ENCODE results near the gene USF2. TPM values are rescaled to one million over a fixed set of nuclear protein-coding genes. Genes with fewer than 3 reads are reported as not detected.

Gene USF2
- polyA plus RNA-seq, 1 donor (not counting 4 experiments of a cell fraction or from before 2014, with no cell fraction given), result 53.8 TPM

GRCh38 chr19:35261356-35262100 is 7.2 kb upstream of the USF2 start:
- FAIRE-seq, result no peak
- H3K4me1 ChIP-seq (ENCODE audit: control insufficient read depth, extremely low read depth, insufficient read depth, low read length), result peaks cover 10% of the 10 kb centered on the region

GRCh38 chr19:35262101-35262761 is 6.5 kb upstream of the USF2 start:
- no peak overlapping the region for H3K9ac ChIP-seq (ENCODE audit: control insufficient read depth, extremely low read depth, insufficient read depth, low read length)
- peaks cover 35 to 41% of the 10 kb centered on the region in 2 experiments for H3K36me3 ChIP-seq (ENCODE audit: control insufficient read depth in 2 of 2, extremely low read depth in 1 of 2, insufficient read depth in 2 of 2, low read length in 2 of 2)
- dilution Hi-C loops (cut with MboI; ENCODE audit: extremely low pct_ligation_motif_present, low sequenced_read_pairs), result no loop called here
- H2AFZ ChIP-seq (ENCODE audit: control insufficient read depth, low read length), result no peak overlapping the region
- H3K9me1 ChIP-seq (ENCODE audit: control insufficient read depth, extremely low read depth, insufficient read depth, low read length), result no peaks in the 10 kb centered on the region
- no peak overlapping the region for H3K4me3 ChIP-seq (ENCODE audit: control insufficient read depth in 2 of 3, extremely low read depth in 1 of 3, insufficient read depth in 2 of 3, low read depth in 1 of 3, low read length in 3 of 3)
- H3K27me3 ChIP-seq (ENCODE audit: control insufficient read depth, extremely low read depth, insufficient read depth, low read length), result no peaks in the 10 kb centered on the region
- H3K4me1 ChIP-seq (ENCODE audit: control insufficient read depth, extremely low read depth, insufficient read depth, low read length), result peaks cover 17% of the 10 kb centered on the region
- TF ChIP-seq CTCF (optimal IDR thresholded peaks at IDR 0.05 in 1 of 3, IDR thresholded peaks at IDR 0.05 in 1 of 3, conservative IDR thresholded peaks at IDR 0.05 in 1 of 3; ENCODE audit: extremely low read depth in 1 of 3, insufficient read depth in 2 of 3, low read length in 3 of 3) (no peak), EZH2 (IDR thresholded peaks at IDR 0.05; ENCODE audit: low read length) (no peak)
- no peaks in the 10 kb centered on the region for H3K9me3 ChIP-seq (ENCODE audit: control insufficient read depth, low read depth, low read length)
- H3K79me2 ChIP-seq (ENCODE audit: control insufficient read depth, insufficient read depth, low read length), result peaks cover 15% of the 10 kb centered on the region
- DNase-seq (ENCODE audit: low read depth, low spot score) (no peak), FAIRE-seq (no peak)
- no peaks in the 10 kb centered on the region for H4K20me1 ChIP-seq (ENCODE audit: control insufficient read depth, extremely low read depth, insufficient read depth, low read length)
- H3K27ac ChIP-seq (ENCODE audit: control insufficient read depth, insufficient read depth, low read length), result no peak overlapping the region
- no peak overlapping the region for H3K4me2 ChIP-seq (ENCODE audit: control insufficient read depth, extremely low read depth, insufficient read depth, low read depth, low read length)

More at GRCh38 chr19:35261356-35262100, 7.2 kb upstream of the USF2 start:
- no peak overlapping the region for H2AFZ ChIP-seq (ENCODE audit: control insufficient read depth, low read length)
- H3K4me2 ChIP-seq (ENCODE audit: control insufficient read depth, extremely low read depth, insufficient read depth, low read depth, low read length), result no peak overlapping the region
- H3K27ac ChIP-seq (ENCODE audit: control insufficient read depth, insufficient read depth, low read length), result no peak overlapping the region
- dilution Hi-C loops (cut with MboI; ENCODE audit: extremely low pct_ligation_motif_present, low sequenced_read_pairs), result no loop called here
- no peaks in the 10 kb centered on the region for H3K9me1 ChIP-seq (ENCODE audit: control insufficient read depth, extremely low read depth, insufficient read depth, low read length)
- peaks cover 35 to 39% of the 10 kb centered on the region in 2 experiments for H3K36me3 ChIP-seq (ENCODE audit: control insufficient read depth in 2 of 2, extremely low read depth in 1 of 2, insufficient read depth in 2 of 2, low read length in 2 of 2)
- H4K20me1 ChIP-seq (ENCODE audit: control insufficient read depth, extremely low read depth, insufficient read depth, low read length), result no peaks in the 10 kb centered on the region
- DNase-seq (ENCODE audit: low read depth, low spot score), result no peak
- no peaks in the 10 kb centered on the region for H3K27me3 ChIP-seq (ENCODE audit: control insufficient read depth, extremely low read depth, insufficient read depth, low read length)
- H3K4me3 ChIP-seq (ENCODE audit: control insufficient read depth in 2 of 3, extremely low read depth in 1 of 3, insufficient read depth in 2 of 3, low read depth in 1 of 3, low read length in 3 of 3), result no peak overlapping the region
- H3K9ac ChIP-seq (ENCODE audit: control insufficient read depth, extremely low read depth, insufficient read depth, low read length), result no peak overlapping the region
- peaks cover 11% of the 10 kb centered on the region for H3K79me2 ChIP-seq (ENCODE audit: control insufficient read depth, insufficient read depth, low read length)
- TF ChIP-seq CTCF (optimal IDR thresholded peaks at IDR 0.05 in 1 of 3, IDR thresholded peaks at IDR 0.05 in 1 of 3, conservative IDR thresholded peaks at IDR 0.05 in 1 of 3; ENCODE audit: extremely low read depth in 1 of 3, insufficient read depth in 2 of 3, low read length in 3 of 3) (no peak), EZH2 (IDR thresholded peaks at IDR 0.05; ENCODE audit: low read length) (no peak)
- H3K9me3 ChIP-seq (ENCODE audit: control insufficient read depth, low read depth, low read length), result no peaks in the 10 kb centered on the region

Measured in keratinocyte (primary cell).